ENCODE measurements around the gene DBF4B. TPM values are rescaled to one million over a fixed set of nuclear protein-coding genes. Genes with fewer than 3 reads are reported as not detected.
A peak's percentile ranks its signal among the peaks of the same experiment; 100 is the strongest.

Gene DBF4B
- total RNA-seq, 1 donor from 2014 or later, result 5.3 TPM

DNA sequence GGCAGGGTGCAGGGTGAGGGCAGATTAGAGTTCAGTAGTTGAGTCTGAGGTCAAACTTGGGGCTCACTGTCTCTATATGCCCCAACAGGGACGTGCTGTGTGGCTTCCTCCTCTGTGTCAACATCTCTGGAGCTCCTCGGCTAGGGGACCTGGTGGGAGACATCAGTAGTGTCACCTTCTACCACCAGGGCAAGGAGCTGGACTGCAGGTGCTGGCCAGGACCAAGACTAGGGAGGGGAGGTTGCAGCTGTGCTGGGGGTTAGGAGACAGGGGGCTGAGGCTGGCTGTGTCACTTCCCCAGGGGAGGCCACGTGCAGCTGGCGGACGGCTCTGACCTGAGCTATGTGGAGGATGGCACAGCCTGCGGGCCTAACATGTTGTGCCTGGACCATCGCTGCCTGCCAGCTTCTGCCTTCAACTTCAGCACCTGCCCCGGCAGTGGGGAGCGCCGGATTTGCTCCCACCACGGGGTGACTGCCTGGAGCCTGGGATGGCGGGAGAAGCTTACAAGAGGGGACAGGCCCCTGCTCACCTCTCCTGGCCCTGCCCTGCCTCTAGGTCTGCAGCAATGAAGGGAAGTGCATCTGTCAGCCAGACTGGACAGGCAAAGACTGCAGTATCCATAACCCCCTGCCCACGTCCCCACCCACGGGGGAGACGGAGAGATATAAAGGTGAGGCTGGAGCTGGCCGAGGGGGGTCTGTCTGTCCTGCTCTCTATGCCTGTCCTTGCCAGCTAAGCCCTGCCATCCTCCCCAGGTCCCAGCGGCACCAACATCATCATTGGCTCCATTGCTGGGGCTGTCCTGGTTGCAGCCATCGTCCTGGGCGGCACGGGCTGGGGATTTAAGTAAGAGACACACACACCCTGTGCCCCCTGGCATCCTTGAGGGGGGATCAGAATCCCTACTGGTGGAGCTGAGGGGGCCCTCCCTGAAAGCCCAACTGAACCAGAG lies 69.2 kb downstream of the DBF4B start:
- DNase-seq, result no peak

DNA sequence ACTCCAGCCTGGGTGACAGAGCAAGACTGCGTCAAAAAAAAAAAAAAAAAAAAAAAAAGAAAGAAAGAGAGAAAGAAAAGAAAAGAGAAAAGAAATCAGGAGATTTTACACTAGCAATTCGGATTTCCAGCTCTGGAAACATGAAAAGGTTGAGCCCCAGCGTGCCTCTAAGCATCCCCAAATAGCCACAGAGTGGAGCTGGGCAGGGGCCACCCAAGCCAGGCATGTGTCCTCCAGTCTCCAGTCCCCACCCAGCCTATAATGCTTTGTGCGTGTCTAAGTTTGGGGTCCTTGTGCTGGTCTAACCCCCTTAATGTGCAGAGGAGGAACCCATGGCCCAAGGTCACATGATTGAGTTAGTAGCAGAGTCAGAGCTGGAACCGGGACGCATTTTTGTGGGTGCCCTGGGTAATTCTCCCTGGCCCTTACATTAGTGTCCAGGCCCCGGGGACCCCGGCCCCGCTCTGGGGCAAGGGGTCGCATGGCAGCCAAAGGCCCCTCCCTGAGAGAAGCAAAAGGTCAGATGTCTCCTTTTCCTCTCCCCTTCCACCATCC lies 70.3 kb downstream of the DBF4B start:
- DNase-seq, result no peak

DNA sequence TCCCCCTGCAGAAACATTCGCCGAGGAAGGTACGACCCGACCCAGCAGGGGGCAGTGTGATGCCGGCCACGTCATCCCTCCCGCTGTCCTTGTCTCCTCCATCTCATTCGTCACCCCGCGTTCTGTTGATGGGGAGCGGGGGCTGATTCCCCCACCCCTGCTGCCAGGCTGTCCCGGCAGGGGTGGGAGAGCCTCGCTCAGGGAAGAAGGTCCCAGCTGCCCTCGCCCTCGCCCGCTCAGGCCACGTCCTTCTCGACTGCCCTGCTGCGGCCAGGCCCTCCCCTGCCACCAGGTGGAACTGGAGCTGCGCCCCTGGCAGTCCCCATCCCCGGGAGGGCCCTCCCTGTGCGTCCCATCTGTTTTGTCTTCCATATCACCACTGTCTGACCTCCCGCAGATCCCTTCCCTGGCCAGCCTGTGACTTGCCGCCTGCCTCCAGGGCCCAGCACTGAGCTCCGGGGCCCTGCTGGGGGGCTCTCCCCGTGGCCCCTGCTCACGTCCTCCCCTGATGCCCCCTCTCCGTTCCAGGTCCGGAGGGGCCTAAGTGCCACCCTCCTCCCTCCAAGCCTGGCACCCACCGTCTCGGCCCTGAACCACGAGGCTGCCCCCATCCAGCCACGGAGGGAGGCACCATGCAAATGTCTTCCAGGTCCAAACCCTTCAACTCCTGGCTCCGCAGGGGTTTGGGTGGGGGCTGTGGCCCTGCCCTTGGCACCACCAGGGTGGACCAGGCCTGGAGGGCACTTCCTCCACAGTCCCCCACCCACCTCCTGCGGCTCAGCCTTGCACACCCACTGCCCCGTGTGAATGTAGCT lies 71.0 kb downstream of the DBF4B start:
- DNase-seq, result peak; percentile 92

DNA sequence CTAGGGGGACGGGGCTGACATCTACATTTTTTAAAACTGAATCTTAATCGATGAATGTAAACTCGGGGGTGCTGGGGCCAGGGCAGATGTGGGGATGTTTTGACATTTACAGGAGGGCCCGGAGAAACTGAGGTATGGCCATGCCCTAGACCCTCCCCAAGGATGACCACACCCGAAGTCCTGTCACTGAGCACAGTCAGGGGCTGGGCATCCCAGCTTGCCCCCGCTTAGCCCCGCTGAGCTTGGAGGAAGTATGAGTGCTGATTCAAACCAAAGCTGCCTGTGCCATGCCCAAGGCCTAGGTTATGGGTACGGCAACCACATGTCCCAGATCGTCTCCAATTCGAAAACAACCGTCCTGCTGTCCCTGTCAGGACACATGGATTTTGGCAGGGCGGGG lies 71.7 kb downstream of the DBF4B start:
- DNase-seq, result no peak

DNA sequence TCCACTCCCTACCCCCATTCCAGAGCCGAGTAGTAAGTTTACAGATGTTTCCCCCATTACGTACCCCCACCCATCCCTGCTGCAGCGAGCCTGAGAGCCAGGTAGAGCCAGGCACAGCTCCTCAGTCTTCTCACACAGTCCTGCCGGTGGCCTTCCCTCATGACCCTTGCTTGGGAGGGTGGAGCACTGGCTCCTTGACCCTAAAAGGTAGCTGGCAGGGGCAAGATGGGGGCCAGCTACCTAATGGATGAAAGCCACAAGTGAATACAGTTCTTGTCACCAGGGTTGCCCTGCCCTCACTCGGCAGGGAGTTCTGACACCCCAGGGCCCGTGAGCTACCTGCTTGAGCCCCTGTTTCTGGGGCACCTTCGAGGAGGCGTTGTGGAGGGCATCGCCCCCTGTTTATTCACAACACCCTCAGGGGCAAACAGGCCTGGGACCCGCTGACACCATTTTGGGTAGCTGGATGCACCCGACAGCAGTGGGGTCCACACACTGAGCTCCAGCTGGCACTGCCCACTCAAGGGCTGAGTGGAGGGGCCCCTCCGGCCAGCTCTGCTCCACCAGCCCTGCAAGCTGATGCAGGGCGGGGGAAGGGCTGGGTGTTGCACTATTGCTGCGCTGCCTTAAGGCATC lies 72.5 kb downstream of the DBF4B start:
- no peak for DNase-seq

DNA sequence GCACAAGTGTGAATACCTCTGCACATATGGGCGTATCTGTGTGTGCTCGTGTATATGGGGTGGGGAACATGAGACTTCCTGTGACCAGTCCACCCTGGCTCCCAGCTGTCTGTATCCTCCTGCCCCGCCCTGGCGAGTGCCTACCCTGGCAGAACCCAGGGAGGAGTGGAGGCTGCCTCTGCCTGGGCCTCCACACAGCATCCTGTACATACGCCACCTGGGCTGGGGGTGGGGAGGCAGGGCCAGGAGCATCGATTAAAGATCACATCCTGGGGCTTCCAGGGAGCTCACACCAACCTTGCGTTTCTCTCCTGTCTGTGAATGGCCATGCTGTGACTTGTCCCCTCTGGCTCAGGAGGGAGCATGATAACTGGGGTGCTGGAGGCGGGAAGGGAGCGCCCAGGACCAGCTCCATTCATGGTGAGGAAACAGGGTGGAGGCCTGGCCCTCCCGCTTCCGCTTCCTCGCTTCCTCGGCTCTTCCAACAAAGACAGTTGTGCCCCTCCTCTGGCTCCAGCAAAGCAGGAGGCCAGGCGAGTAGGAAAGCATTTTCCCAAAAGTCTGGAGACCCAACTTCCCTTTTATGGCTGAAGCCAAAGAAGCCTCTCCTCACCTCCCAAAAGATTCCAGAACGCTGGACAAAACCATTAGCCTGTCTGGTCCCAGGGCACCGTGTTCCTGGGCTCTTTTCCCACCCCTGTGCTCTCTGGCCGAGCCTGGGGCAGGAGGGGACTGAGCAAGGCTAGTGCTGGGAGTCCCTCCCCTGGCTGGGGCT lies 73.3 kb downstream of the DBF4B start:
- DNase-seq, result no peak

DNA sequence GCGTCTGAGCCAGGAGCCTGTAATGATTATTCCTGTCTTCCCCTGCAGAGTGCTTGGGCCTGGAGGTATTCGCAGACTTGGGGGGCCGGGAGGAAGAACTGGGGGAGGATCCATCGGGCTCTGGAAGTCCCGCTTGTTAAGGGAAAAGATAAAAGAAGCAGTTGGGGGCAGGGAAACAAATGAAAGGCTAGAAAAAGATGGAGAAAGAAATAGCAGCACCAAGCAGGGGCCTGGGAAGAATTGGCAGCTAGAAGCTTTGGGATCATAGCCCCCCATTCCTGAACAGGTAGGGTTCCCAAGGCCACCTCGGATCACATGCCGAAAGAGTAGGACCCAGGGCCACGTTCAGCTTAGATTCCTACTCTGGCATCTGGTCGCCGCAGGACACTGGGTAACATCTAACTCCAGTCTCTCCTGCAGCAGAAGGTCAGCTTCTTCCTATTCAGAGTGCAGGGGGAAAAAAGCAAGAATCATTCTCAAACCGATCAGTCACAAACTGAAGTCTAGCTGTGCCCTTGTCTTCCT lies 73.9 kb downstream of the DBF4B start:
- DNase-seq, result no peak

DNA sequence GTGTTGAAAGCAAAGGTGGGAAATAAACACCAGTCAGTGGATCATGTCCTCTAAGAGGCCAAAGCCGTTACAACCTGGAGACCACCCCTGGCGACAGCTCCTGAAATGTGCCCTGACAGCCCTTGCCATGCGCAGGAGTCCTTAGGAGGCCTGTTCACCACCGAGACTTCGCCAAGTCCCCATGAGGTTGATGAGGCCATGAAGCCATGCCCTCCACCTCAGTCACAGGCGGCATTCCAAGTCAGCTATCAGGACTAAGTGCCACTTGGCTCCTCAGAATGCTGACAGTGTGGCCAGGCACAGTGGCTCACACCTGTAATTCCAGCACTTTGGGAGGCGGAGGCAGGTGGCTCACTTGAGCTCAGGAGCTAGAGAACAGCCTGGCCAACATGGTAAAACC lies 77.5 kb downstream of the DBF4B start:
- DNase-seq, result no peak

DNA sequence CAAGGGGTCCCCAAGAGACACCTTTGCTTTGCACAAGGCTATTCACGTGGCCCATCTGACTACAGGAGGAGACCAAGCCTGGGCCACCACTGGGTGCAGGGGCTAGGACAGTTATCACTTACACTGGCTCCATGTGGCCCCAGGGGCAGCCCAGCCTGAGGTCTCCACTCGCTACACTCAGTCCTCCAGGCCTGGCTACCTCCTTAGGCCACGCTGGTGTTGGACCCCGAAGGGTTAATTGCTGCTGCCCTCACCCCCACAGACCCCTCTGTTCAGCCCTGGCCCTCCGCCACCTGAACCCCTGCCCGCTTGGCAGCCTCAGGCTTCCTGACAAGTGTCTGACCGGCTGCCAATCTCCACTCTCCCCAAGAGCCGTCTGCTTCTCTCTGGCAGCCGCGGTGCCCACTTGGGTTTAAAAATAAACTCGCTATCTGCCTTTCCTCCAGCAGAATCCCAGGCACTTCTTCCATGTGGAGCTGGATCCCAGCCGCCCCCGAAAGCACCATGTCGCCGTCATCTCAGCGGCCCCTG lies 78.2 kb downstream of the DBF4B start:
- peak; percentile 82 for DNase-seq

DNA sequence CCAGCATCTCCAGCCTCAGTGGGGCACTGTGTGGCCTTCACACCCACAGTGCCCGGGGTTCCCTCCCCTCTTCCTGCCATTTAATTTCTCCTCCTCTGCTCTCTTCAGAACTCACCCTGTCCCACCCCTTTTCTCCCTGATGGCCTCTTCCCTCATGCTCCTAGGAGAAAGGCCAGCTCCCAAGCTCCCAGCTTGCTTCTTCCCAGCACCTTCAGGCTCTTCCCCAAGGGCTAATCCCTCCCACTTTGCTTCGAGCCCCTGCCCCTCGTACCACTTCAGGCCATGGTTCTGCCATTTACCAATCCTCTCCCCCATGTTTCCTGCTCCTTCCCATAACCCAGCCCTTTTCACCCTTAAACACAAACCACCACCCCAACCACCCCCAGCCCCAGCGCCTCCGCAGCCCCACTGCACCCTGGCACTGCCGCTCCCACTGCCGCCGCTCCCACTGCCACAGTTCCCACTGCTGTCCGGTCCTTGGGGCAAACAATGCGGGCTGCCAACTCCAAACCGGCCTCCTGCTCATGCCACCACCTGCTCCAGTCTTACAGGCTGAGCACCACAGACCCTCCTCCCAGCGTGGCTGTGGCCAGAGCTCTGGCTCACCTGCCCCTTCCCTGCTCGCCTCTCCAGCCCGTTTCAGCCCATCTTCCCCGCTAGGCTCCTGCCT lies 78.9 kb downstream of the DBF4B start:
- no peak for DNase-seq

DNA sequence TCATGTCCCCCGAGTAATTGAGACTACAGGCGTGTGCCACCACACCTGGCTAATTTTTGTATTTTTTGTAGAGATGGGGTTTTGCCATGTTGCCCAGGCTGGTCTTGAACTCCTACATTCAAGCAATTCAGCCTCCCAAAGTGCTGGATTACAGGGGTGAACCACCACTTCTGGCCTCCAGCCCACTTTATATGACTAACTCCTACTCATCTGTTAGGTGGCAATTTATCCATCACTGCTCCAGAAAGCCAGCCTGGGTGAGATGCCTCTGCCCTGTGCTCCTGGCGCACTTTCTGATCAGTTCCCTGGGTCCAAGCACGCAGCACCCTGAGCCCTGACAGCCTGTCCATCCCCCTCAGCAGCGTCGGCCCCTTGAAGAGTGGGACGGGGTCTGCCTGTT lies 79.7 kb downstream of the DBF4B start:
- no peak for DNase-seq

DNA sequence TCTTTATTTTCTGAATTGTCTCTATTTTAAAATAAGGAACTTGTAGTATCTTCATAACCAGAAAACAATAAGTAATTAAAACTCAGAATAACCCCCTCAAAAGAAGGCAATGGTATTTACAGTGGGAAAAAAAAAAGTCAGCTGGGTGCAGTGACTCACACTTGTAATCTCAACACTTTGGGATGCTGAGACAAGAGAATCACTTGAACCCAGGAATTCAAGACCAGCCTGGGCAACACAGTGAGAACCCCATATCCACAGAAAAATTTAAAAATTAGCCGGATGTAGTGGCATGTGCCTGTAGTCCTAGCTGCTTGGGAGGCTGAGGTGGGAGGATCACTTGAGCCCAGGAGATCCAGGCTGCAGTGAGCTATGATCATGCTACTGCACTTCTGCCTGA lies 83.8 kb downstream of the DBF4B start:
- no peak for DNase-seq

DNA sequence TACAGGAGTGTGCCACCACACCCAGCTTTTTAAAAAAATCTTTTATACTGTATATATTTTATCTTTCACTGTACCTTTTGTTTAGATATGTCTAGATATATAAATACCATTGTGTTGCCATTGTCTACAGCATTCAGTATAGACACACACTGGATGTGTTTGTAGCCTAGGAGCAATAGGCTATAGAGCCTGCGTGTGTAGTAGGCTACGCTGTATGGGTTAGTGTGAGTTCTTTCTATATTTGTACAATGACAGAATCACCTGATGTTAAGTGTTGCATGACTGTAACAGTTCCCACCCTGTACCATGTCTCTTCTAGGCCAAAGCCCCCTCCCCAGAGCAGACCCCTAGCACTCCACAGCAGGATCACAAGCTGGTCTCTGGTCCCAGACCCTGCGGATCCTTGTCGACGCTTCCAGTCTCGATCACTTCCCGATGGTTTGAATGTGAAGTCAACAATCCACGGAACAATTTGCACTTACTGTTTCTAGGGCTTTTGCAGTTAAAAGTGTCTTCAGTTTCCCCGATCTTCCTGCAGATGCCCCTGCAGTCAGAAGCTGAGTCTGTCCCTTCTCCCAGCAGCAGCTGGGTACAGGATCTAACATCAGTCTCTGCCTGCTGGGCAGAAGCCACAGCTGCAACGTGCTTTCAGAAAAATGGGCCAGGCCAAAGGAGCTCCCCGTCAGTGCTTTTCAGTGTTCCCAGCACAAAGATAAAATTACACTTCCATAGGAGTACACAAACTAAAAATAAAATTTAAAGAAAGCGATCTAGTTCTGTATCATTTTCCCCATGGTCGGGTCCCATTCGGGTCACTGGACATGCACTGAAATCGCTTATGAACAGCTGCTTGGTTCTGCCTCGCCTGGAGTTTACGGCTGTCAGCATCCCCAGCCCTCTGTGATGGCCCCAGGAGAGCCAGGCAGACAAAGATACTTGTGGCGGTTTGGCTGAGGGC lies 85.7 kb downstream of the DBF4B start:
- peak; percentile 91 for DNase-seq

DNA sequence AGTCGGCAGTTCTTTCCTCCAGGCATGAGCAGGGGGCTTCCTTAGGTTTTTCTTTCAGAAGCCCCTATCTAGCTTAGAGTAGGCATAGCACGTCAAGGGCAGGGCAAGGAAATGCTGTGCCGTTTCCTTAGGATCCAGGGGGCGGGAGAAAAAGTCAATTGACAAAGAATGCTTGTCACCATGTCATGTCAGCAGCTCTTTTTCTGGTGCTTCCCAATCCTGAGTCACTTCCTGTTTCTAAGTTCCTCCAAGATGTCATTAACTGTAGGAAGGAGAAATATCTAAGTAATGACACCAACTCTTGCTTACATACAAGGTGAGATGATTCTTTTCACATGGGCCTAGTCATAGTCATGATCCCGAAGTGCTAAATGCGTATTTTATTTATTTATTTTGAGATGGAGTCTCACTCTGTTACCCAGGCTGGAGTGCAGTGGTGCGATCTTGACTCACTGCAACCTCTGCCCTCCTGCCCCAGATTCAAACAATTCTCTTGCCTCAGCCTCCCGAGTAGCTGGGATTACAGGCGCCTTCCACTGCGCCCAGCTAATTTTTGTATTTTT lies 86.5 kb downstream of the DBF4B start:
- no peak for DNase-seq

DNA sequence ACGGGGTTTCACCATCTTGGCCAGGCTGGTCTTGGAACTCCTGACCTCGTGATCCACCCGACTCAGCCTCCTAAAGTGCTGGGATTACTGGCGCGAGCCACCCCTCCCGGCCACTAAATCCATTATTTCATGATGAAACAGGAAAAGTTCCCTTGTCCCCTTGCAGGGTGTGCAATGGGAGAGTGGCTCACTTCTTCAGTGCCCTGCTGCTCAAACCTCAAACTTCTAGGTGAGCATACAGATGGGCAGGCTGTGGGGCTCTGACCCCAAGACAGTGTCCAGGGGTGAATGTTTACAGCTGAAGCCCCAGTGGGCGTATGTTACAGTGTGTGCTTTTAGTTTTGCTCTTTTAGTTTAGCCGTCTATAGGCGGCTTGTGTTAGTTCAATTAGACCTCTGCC lies 87.0 kb downstream of the DBF4B start:
- DNase-seq, result no peak

DNA sequence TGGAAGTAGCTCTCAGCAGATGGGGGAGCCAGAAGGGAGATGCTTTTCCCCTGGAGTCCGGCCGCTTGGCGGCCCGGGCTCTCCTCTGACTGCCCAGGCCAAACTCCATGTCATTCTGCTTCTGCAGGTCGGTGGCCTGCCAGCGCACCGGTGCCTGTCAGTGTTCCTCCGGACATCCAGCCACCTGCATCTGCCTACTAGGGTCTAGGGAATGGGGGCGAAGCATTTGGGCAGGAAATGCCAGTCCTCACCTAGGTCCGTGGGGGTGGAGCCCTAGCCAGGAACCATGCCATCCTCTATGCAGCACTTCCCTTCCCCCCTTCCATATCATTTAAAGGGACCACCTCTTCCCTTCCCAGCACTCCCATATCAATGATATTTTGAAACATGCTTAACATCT lies 87.5 kb downstream of the DBF4B start:
- DNase-seq, result no peak

DNA sequence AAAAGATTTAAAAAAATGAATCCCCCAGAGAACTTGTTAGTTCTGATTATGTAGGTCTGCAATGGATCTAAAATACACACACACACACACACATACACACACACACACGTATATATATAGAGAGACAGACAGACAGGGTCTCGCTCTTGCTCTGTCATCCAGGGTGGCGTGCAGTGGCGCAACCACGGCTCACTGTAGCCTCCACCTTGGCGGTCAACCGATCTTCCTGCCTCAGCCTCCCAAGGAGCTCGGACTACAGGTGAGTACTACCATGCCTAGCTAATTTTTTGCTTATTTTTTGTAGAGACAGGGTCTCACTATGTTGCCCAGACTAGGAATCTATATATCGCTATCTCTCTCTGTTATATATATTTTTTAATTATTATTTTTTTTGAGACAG lies 88.3 kb downstream of the DBF4B start:
- DNase-seq, result no peak

DNA sequence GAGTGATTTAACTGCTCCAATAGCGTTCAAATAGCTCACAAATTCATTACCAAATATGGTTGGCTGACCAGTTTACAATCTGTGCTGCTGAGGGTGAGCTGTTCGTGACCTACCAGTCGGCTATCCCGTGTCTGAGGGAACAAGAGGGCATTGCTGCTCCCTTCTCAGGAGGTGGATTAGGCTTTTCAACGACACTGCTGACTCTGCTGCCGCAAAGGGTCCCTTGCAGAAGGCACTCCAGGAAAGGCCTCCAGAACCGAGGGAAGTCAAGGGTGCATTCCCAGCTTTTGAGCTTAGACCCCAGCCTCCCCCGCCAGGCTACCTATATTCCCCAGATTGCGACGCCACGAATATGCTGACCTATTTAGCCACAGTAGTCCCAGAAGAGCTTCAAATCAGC lies 89.3 kb downstream of the DBF4B start:
- no peak for DNase-seq

DNA sequence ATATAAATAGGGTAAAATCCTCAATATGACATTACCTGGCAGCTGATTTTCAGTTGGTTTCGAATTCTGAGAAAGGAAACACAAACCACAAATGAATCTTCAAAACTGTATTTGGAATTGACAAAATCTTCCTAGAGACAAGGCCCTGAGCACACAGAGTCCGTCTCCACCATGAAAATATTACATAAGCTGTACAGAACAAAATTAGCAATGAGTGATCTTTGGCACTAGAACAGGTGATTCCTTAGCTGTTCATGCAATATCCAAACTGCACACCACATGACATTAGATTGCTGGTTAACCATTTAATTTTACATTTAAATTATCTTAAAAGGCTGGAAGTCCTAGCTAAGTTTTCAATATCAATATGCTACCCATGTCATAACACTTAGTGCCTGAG lies 89.9 kb downstream of the DBF4B start:
- no peak for DNase-seq

Measured in tongue (tissue), 2 donors.